GM18498 (cell line): ENCODE data around the gene CGGBP1.
"Not testable (repeated sequence)": the region's sequence is repeated elsewhere in the genome, so short reads cannot be mapped to it uniquely, and the experiment has no call there.

ENCODE experiments used
- ATAC-seq: cut with Tn5 transposase; IDR thresholded peaks from one replicate; pipeline ENCODE4 v1.9.1; 2021; ENCODE audit warnings: mild to moderate bottlenecking, moderate library complexity; ENCODE audit not compliant: unreplicated experiment

CGGBP1 gene

DNA sequence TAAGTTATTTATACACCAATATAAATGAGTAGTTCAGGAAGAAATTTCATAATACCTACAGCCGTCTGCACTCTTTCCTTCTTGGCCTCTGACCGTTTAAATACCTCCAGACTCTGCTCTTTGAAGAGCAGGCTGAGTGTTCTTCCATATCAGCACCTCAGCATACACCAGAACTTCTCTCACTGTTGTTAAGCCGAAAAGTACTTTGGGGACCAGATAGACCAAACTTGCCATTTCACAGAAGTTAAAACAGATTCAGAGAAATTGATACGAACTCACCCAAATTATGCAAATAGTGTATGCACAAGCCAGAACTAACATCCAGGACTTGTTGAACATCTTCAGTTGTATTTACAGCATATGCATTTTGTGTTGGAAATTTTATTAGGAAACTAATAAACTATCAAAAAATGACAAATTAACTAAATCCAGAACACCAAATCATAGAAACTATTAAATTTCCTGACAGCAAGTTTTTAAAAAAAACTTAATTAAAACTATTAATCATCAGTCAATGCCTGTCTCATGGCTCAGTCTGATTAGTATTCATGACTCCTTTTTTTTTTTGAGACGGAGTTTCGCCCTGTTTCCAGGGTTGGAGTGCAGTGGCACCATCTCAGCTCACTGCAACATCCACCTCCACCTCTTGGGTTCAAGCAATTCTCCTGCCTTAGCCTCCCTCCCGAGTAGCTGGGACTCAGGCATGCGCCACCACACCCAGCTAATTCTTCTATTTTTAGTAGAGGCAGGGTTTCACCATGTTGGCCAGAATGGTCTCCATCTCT, 24.1 kb downstream of the CGGBP1 start:
- no peak for ATAC-seq

DNA sequence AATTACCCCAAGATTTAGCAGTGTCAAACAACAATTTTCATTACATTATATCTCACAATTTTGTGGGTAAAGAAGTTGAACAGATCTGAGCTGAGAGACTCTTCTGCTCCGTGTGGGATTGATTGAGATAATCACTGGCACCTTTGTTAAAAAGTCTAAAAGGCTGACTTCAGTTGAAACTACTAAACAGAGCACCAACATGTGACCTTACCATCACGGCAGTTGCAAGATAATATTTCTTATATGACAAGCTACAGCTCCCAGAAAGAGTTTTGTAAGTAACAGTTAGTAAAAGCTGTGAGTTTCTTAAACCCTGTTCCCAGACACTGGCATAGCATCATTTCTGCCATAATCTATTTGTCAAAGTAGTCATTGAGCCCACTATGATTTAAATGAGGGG, 25.0 kb downstream of the CGGBP1 start:
- no peak for ATAC-seq

- no peak for ATAC-seq
Observed at GRCh38 chr3:88033079-88033478, 25.7 kb downstream of the CGGBP1 start.

DNA sequence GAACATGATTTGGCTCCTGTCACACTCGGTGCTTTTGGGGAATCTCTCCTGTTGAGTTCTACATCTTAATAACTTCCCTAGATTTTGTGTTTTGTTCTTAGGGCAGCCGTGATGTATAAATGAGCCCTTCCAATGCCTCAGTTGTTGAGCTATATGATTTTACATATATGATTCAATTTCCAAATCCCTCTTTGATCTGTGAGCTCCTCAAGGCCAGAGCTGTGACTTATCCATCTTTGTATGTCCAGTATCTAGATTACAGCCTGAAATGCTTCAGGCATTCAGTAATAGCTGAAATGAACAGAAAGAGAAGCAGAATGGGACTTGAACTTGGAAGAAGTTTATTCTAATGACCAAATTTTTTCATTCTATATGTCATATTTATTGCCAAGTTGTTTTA, 26.6 kb downstream of the CGGBP1 start:
- ATAC-seq: no peak

- peak; percentile 86 for ATAC-seq
Observed at GRCh38 chr3:88031642-88032077, 27.1 kb downstream of the CGGBP1 start.

DNA sequence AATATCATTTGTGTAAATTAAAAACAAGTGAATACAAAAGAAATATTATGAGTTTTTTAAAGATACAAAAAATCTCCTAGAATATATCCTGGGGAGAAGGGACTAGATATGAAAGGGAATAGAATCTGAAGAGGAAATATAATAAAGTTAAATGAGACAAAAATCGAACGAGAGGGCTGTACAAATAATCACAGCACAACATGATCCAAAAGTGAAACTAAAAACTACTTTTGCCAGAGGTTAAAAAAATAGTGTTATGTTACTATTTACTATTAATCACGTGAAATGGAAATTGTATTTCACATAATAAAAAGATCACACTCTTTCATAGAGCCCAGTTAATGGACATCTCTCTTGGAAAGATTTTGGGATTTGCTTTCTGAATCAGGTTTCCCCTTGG, 28.6 kb downstream of the CGGBP1 start:
- no peak for ATAC-seq

DNA sequence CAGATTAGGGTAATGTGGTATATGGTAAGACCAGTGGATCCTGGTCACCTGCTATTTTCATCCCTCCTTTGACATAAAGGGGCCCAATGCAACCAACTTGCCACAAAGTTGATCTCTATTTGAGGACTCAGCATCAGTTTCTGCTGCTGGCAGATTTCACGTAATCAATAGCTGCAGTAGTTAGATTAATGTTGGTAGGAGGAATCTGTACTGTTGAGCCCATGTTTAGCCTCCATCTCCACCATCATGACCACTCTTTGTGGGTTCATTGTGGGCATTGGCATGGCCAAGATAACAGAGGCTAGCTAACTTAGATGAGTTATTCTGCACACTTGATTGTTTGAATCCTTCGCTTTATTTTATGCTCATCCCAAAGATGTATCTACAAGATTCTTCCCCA, 29.9 kb downstream of the CGGBP1 start:
- no peak for ATAC-seq

DNA sequence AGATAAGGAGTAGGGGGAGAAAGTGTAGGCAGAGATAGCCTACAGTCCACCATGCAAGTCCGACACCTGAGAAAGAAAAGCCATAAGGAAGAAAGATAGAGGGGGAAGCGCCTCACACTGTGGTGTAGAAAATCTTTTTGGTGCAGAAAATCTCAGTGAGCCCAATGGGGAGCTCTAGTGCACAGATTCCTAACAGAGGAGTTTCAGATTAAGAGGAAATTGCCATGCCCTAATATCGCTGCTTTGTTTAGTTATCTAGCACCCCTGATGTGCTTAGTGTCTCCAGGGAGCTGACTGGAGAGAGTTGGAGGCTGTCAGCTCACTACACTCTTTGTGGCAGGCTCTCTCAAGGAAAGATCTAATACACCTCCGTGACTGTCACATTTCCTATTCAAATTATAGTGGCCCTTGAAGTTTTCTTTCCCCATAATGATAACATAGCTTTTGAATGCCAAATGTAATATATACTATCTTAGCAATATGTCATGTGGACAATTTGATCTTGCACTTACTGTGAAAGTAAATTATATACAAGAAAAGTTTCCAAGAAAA, 33.7 kb downstream of the CGGBP1 start:
- ATAC-seq: no peak

DNA sequence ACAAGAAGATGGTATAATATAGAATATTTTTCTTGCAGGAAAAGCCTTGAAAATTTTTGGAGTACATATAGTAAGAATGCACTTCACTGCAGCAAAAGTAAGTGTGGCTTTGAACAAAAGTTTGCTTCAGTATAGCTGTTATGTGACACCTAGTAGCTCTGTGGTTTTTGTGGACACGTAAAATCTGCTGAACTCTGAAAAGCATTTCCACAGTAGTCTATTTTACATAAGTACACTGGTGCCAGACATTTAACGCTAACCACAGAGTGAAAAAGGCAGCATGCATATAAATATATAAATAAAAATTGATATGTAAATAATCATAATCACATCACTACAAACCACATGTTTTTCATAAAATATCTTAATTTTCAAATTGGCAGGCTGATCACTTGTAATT, 39.8 kb downstream of the CGGBP1 start:
- peak; percentile 99 for ATAC-seq

GRCh38 chr3:88015656-88016055, 43.1 kb downstream of the CGGBP1 start:
- not testable (repeated sequence) for ATAC-seq

DNA sequence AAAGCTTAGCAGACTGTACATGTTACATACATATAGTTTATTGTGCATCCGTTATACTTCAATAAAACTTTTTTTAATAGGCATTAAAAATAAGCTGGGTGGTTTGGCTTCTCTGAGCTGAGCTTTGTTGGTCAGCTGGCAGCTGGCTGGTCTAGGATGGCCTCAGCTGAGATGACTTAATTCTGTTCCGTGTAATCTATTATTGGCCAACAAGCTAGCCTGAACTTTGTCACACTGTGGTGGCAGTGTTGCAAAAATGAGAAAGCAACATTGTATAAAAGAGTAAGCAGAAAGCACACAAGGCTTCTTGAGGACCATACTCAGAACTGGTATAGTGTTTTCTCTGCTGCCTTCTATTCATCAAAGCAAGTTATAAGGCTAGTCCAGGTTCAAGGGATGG, 45.2 kb downstream of the CGGBP1 start:
- no peak for ATAC-seq

GRCh38 chr3:88010810-88011209, 48.0 kb downstream of the CGGBP1 start:
- ATAC-seq: no peak

DNA sequence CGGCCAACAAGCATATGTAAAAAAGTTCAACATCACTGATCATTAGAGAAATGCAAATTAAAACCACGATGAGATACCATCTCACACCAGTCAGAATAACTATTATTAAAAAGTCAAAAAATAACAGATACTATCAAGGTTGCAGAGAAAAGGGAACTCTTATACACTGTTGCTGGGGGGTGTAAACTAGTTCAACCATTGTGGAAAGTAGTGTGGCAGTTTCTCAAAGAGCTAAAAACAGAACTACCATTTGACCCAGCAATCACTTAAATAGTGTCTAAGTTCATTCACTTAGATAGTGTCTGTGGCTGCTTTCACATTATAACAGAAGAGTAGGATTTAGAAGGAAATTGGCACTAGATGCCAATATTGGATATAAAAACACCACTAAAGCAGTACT, 49.7 kb downstream of the CGGBP1 start:
- ATAC-seq: peak; percentile 71

DNA sequence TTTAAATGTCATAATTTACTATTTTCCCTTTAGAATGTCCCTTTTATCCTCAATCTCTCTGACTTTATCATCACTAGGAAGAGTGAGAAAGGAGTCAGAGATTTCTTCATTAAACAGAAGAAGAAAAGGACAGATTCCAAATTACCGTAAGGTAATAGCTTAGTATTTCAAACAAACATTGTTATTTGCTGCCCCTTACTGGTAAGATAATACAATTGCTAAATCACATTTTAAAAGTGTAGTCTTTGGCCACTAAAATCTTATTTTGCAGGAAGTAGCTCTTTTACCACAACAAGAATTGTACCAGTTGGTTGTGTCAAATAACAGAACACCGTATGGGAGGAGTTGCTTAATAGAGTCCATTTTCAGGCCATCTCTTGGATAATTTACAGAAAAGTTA, 53.7 kb downstream of the CGGBP1 start:
- no peak for ATAC-seq

GRCh38 chr3:88003115-88003755, 55.6 kb downstream of the CGGBP1 start:
- no peak for ATAC-seq

GRCh38 chr3:88002448-88002847, 56.4 kb downstream of the CGGBP1 start:
- no peak for ATAC-seq
